ENCODE measurements around the gene OR2C1. TPM values are rescaled to one million over a fixed set of nuclear protein-coding genes. Genes with fewer than 3 reads are reported as not detected.

OR2C1 gene
- total and polyA plus RNA-seq, 9 donors = 0.06 to 0.50 (median 0.28) TPM; not detected in 1

- TF ChIP-seq EP300 (IDR thresholded peaks at IDR 0.05) (no peak), POLR2A (IDR thresholded peaks at IDR 0.05) (no peak), CTCF (IDR thresholded peaks at IDR 0.05) (no peak)
- peaks cover 2% of the 10 kb centered on the region for H3K36me3 ChIP-seq
- 24 to 28% (median 24%) methylated on average over 17 of the region's 17 CpGs for WGBS, 3 donors
- H3K4me1 ChIP-seq (ENCODE audit: insufficient read depth) = peaks cover 7% of the 10 kb centered on the region
- intact Hi-C loops (cut with DNase I) = loop anchor here in 1 of 4 donors (10.0 kb wide), 2 partner anchors 117 to 193 kb away; partner anchors contain the start of gene ZNF263
- peaks cover 3 to 27% of the 10 kb centered on the region in 2 donors for H3K9me3 ChIP-seq
- H3K27me3 ChIP-seq = no peaks in the 10 kb centered on the region
- H3K4me3 ChIP-seq = peak overlapping the region; percentile 65
- no peak for DNase-seq
- H3K27ac ChIP-seq = peak overlapping the region in 1 of 2 donors; percentile 59
Observed at GRCh38 chr16:3401719-3402397, 46.2 kb downstream of the OR2C1 start.

Other genes starting within 250 kb of the OR2C1 start
- 10 to 100 TPM; 10.7 to 16.3 (median 15.6) TPM for gene ZNF205, start 243.3 kb upstream of the OR2C1 start, total RNA-seq
- 10 to 100 TPM in 1 of 2 donors, 1 to 10 TPM in 1; 3.0 to 22.1 TPM for gene ZNF205, start 243.3 kb upstream of the OR2C1 start, polyA plus RNA-seq
- 10 to 100 TPM in 5 of 7 donors, 1 to 10 TPM in 2; 4.7 to 18.9 (median 12.2) TPM for gene ZNF213, start 220.9 kb upstream of the OR2C1 start, total RNA-seq
- 10 to 100 TPM in 1 of 2 donors, under 1 TPM in 1; 0.95 to 10.7 TPM for gene ZNF213, start 220.9 kb upstream of the OR2C1 start, polyA plus RNA-seq
- gene OR1F1, start 167.7 kb upstream of the OR2C1 start, total RNA-seq = not detected
- gene OR1F1, start 167.7 kb upstream of the OR2C1 start, polyA plus RNA-seq = not detected
- gene ZNF200, start 120.7 kb upstream of the OR2C1 start, total RNA-seq = 1 to 10 TPM; 7.3 to 9.2 (median 7.5) TPM
- 1 to 10 TPM; 4.8 to 8.3 TPM for gene ZNF200, start 120.7 kb upstream of the OR2C1 start, polyA plus RNA-seq
- gene MEFV, start 99.3 kb upstream of the OR2C1 start, total RNA-seq = under 1 TPM; 0.20 to 0.84 (median 0.46) TPM
- under 1 TPM; 0.11 to 0.53 TPM for gene MEFV, start 99.3 kb upstream of the OR2C1 start, polyA plus RNA-seq
- 10 to 100 TPM; 32.1 to 46.1 (median 35.8) TPM for gene ZNF263, start 72.4 kb upstream of the OR2C1 start, total RNA-seq
- 10 to 100 TPM; 31.2 to 33.2 TPM for gene ZNF263, start 72.4 kb upstream of the OR2C1 start, polyA plus RNA-seq
- 10 to 100 TPM in 5 of 7 donors, 1 to 10 TPM in 2; 5.2 to 16.1 (median 13.7) TPM for gene TIGD7, start 50.5 kb upstream of the OR2C1 start, total RNA-seq
- 10 to 100 TPM; 10.8 to 10.9 TPM for gene TIGD7, start 50.5 kb upstream of the OR2C1 start, polyA plus RNA-seq
- 10 to 100 TPM; 17.5 to 50.1 (median 34.3) TPM for gene ZNF75A, start 50.4 kb upstream of the OR2C1 start, total RNA-seq
- gene ZNF75A, start 50.4 kb upstream of the OR2C1 start, polyA plus RNA-seq = 10 to 100 TPM; 20.6 to 26.3 TPM
- gene ZSCAN32, start 45.1 kb downstream of the OR2C1 start, total RNA-seq = 10 to 100 TPM in 1 of 7 donors, 1 to 10 TPM in 6; 8.0 to 11.9 (median 8.9) TPM
- gene ZSCAN32, start 45.1 kb downstream of the OR2C1 start, polyA plus RNA-seq = 10 to 100 TPM in 1 of 2 donors, 1 to 10 TPM in 1; 8.8 to 15.4 TPM
- 10 to 100 TPM; 10.5 to 17.4 (median 15.1) TPM for gene ZNF174, start 45.3 kb downstream of the OR2C1 start, total RNA-seq
- gene ZNF174, start 45.3 kb downstream of the OR2C1 start, polyA plus RNA-seq = 10 to 100 TPM; 10.9 to 22.2 TPM
- gene ZNF597, start 87.6 kb downstream of the OR2C1 start, total RNA-seq = 1 to 10 TPM; 1.8 to 3.8 (median 3.0) TPM
- gene ZNF597, start 87.6 kb downstream of the OR2C1 start, polyA plus RNA-seq = 1 to 10 TPM; 1.6 to 3.8 TPM
- 10 to 100 TPM; 16.6 to 46.4 (median 40.8) TPM for gene NAA60, start 87.8 kb downstream of the OR2C1 start, total RNA-seq
- gene NAA60, start 87.8 kb downstream of the OR2C1 start, polyA plus RNA-seq = 100 to 1,000 TPM in 1 of 2 donors, 10 to 100 TPM in 1; 33.1 to 106 TPM
- not detected for gene C16orf90, start 139.6 kb downstream of the OR2C1 start, total RNA-seq
- gene C16orf90, start 139.6 kb downstream of the OR2C1 start, polyA plus RNA-seq = not detected
- 10 to 100 TPM; 21.1 to 43.4 (median 37.5) TPM for gene CLUAP1, start 145.1 kb downstream of the OR2C1 start, total RNA-seq
- gene CLUAP1, start 145.1 kb downstream of the OR2C1 start, polyA plus RNA-seq = 10 to 100 TPM; 20.0 to 51.8 TPM
- 1 to 10 TPM in 1 of 7 donors, under 1 TPM in 6; 0.10 to 1.3 (median 0.23) TPM for gene NLRC3, start 221.5 kb downstream of the OR2C1 start, total RNA-seq
- gene NLRC3, start 221.5 kb downstream of the OR2C1 start, polyA plus RNA-seq = under 1 TPM; 0.17 to 0.77 TPM